T-helper 1 cell treated with Interleukin-12 subunit alpha and Interleukin-12 subunit beta and Interleukin-4 antibody, amounts not matched to agents 30 μg/mL and 1 μg/mL, for 36 hours (primary cell): Measurements from ENCODE around the gene TSPY3.
"Not testable (repeated sequence)": the region's sequence is repeated elsewhere in the genome, so short reads cannot be mapped to it uniquely, and the experiment has no call there.

Source experiments
- H3K27ac Mint-ChIP-seq: one replicate; pipeline ENCODE4 v1.8.0; 2021; ENCODE audit warnings: mild to moderate bottlenecking, mixed read lengths
- H3K27me3 Mint-ChIP-seq: one replicate; pipeline ENCODE4 v1.8.0; 2021; ENCODE audit warnings: low read depth, mixed read lengths
- H3K36me3 Mint-ChIP-seq: one replicate; pipeline ENCODE4 v1.8.0; 2021; ENCODE audit warnings: low read depth, mixed read lengths
- H3K4me1 Mint-ChIP-seq: one replicate; pipeline ENCODE4 v1.8.0; 2021; ENCODE audit warnings: low read depth, mixed read lengths
- H3K4me3 Mint-ChIP-seq: one replicate; pipeline ENCODE4 v1.8.0; 2021; ENCODE audit warnings: mild to moderate bottlenecking, moderate library complexity, mixed read lengths
- H3K9me3 Mint-ChIP-seq: one replicate; pipeline ENCODE4 v1.8.0; 2021; ENCODE audit warnings: mixed read lengths

Gene TSPY3, protein sequence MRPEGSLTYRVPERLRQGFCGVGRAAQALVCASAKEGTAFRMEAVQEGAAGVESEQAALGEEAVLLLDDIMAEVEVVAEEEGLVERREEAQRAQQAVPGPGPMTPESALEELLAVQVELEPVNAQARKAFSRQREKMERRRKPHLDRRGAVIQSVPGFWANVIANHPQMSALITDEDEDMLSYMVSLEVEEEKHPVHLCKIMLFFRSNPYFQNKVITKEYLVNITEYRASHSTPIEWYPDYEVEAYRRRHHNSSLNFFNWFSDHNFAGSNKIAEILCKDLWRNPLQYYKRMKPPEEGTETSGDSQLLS

GRCh38 chrY:9398121-9398520 lies at the start of gene TSPY3:
Gene TSPY3 (plus strand): TSS chrY:9398421. CDS start chrY:9398467, 46 bp downstream.
- not testable (repeated sequence) for H3K9me3 Mint-ChIP-seq, H3K27me3 Mint-ChIP-seq, H3K27ac Mint-ChIP-seq

GRCh38 chrY:9357497-9357896 lies 40.7 kb upstream of the TSPY3 start, which contains the start of gene TSPY8:
Gene TSPY8 (plus strand): TSS chrY:9357797. CDS start chrY:9357843, 46 bp downstream.
- H3K9me3 Mint-ChIP-seq, H3K27ac Mint-ChIP-seq, H3K4me3 Mint-ChIP-seq, H3K27me3 Mint-ChIP-seq, H3K4me1 Mint-ChIP-seq, H3K36me3 Mint-ChIP-seq: not testable (repeated sequence)

More at GRCh38 chrY:9398121-9398520, at the start of gene TSPY3:
- not testable (repeated sequence) for H3K36me3 Mint-ChIP-seq, H3K4me1 Mint-ChIP-seq, H3K4me3 Mint-ChIP-seq

GRCh38 chrY:9396527-9396926 lies 1.7 kb upstream of the TSPY3 start:
- H3K36me3 Mint-ChIP-seq, H3K27me3 Mint-ChIP-seq, H3K4me1 Mint-ChIP-seq, H3K4me3 Mint-ChIP-seq, H3K27ac Mint-ChIP-seq, H3K9me3 Mint-ChIP-seq: not testable (repeated sequence)
